IMR-90 (cell line): Measurements from ENCODE around the gene CCL27. TPM values are rescaled to one million over a fixed set of nuclear protein-coding genes. Genes with fewer than 3 reads are reported as not detected.

ENCODE experiments used
- ATAC-seq: fragments of 200-7000 bp; cut with Tn5 transposase; 2 replicates; pipeline ENCODE4 v1.9.1; 2020; ENCODE audit warnings: low read depth, mild to moderate bottlenecking, moderate library complexity
- BruUV-seq: library from RNA; stranded (reverse); fragments of 400-500 nt; replicated peaks from 2 replicates; lab custom pipeline; 2021; lab: Mats Ljungman, UMichigan
- CTCF ChIA-PET: fragments of 300-600 bp; formaldehyde crosslinking; extraction: SDS; loops from one replicate; lab custom pipeline; 2021; ENCODE audit warnings: antibody characterized with exemption; lab: Yijun Ruan, JAX
- POLR2A ChIA-PET: fragments of 300-600 bp; sonication (Branson Sonifier 250); formaldehyde crosslinking; loops from one replicate; lab custom pipeline; 2022; ENCODE audit warnings: antibody characterized with exemption; ENCODE audit not compliant: unreplicated experiment; lab: Charles Lee
- DNase-seq: peaks from one replicate; pipeline ENCODE4 v3.0.0; 2013
- H2AFZ ChIP-seq: replicated peaks from 2 replicates; pipeline ENCODE3; 2013; ENCODE audit warnings: low read length, mild to moderate bottlenecking; ENCODE audit not compliant: poor library complexity
- H2AK5ac ChIP-seq: 2 replicates; pipeline ENCODE4 v1.6.1; 2013; ENCODE audit warnings: low read depth, low read length, inconsistent platforms
- H2AK9ac ChIP-seq: replicated peaks from 2 replicates; pipeline ENCODE3; 2013; ENCODE audit warnings: mild to moderate bottlenecking, low read depth, low read length, moderate library complexity; ENCODE audit not compliant: poor library complexity
- H2BK120ac ChIP-seq: 2 replicates; pipeline ENCODE4 v1.6.1; 2013; ENCODE audit warnings: low read depth, low read length, inconsistent platforms
- H2BK15ac ChIP-seq: 3 replicates; pipeline ENCODE4 v1.6.1; 2013; ENCODE audit warnings: low read depth, low read length, inconsistent platforms
- H2BK20ac ChIP-seq: 2 replicates; pipeline ENCODE4 v1.6.1; 2013; ENCODE audit warnings: low read depth, mild to moderate bottlenecking, inconsistent platforms, low read length, moderate library complexity
- H2BK5ac ChIP-seq: 2 replicates; pipeline ENCODE4 v1.6.1; 2013; ENCODE audit warnings: mild to moderate bottlenecking, low read depth, low read length, inconsistent platforms; ENCODE audit not compliant: poor library complexity, severe bottlenecking
- H3K14ac ChIP-seq: replicated peaks from 2 replicates; pipeline ENCODE4 v1.6.1; 2013; ENCODE audit warnings: low read depth, low read length, inconsistent platforms
- H3K18ac ChIP-seq: 2 replicates; pipeline ENCODE4 v1.6.1; 2013; ENCODE audit warnings: low read depth, low read length, control low read depth
- H3K23ac ChIP-seq: 2 replicates; pipeline ENCODE4 v1.6.1; 2013; ENCODE audit warnings: low read depth, low read length, inconsistent platforms
- H3K27ac ChIP-seq: 2 replicates; pipeline ENCODE4 v1.5.1; 2013; ENCODE audit warnings: mild to moderate bottlenecking, control low read depth, low read length; ENCODE audit not compliant: insufficient read depth
- H3K27me3 ChIP-seq: 2 replicates; pipeline ENCODE4 v1.6.1; 2013; ENCODE audit warnings: low read length; ENCODE audit not compliant: control insufficient read depth, insufficient read depth
- H3K36me3 ChIP-seq: 2 replicates; pipeline ENCODE4 v1.6.1; 2013; ENCODE audit warnings: low read length, mixed read lengths; ENCODE audit not compliant: control insufficient read depth, insufficient read depth
- H3K4ac ChIP-seq: 2 replicates; pipeline ENCODE4 v1.6.1; 2013; ENCODE audit warnings: low read depth, low read length, inconsistent platforms
- H3K4me1 ChIP-seq: 2 replicates; pipeline ENCODE4 v1.6.1; 2013; ENCODE audit warnings: low read length, mixed read lengths; ENCODE audit not compliant: control insufficient read depth, insufficient read depth
- H3K4me2 ChIP-seq: 2 replicates; pipeline ENCODE4 v1.6.1; 2013; ENCODE audit warnings: low read depth, mild to moderate bottlenecking, control low read depth, low read length, moderate library complexity
- H3K4me3 ChIP-seq: 2 replicates; pipeline ENCODE4 v1.5.1; 2013; ENCODE audit warnings: low read depth, mild to moderate bottlenecking, control low read depth, low read length, moderate library complexity; ENCODE audit not compliant: insufficient read depth
- H3K56ac ChIP-seq: 2 replicates; pipeline ENCODE4 v1.6.1; 2013; ENCODE audit warnings: low read length, inconsistent platforms; ENCODE audit not compliant: insufficient read depth; ENCODE audit errors: extremely low read depth
- H3K79me1 ChIP-seq, 2 experiments: 2 replicates each; pipeline ENCODE4 v1.6.1; 2013; ENCODE audit warnings: low read length in 2 of 2, inconsistent platforms in 1 of 2, low read depth in 1 of 2
- H3K9ac ChIP-seq: 2 replicates; pipeline ENCODE4 v1.6.1; 2013; ENCODE audit warnings: low read depth, low read length, control low read depth
- H3K9me1 ChIP-seq: 2 replicates; pipeline ENCODE4 v1.6.1; 2013; ENCODE audit warnings: low read length, inconsistent platforms; ENCODE audit not compliant: insufficient read depth
- H3K9me3 ChIP-seq: 2 replicates; pipeline ENCODE4 v1.6.1; 2013; ENCODE audit warnings: low read length; ENCODE audit not compliant: control insufficient read depth, insufficient read depth
- H4K20me1 ChIP-seq: 2 replicates; pipeline ENCODE4 v1.6.1; 2013; ENCODE audit warnings: low read length, inconsistent platforms; ENCODE audit not compliant: insufficient read depth
- H4K5ac ChIP-seq: 2 replicates; pipeline ENCODE4 v1.6.1; 2013; ENCODE audit warnings: mild to moderate bottlenecking, low read depth, low read length, control low read depth
- H4K8ac ChIP-seq, 2 experiments: 2 replicates each; pipeline ENCODE4 v1.6.1; 2013; ENCODE audit warnings: low read depth in 2 of 2, low read length in 2 of 2, control low read depth in 1 of 2, inconsistent platforms in 1 of 2
- H4K91ac ChIP-seq: 2 replicates; pipeline ENCODE4 v1.6.1; 2013; ENCODE audit warnings: low read depth, low read length, inconsistent platforms; ENCODE audit not compliant: insufficient read depth
- BHLHE40 ChIP-seq: fragments of 150-350 bp; IDR thresholded peaks from 2 replicates; pipeline ENCODE4 v1.6.1; 2016; ENCODE audit warnings: mild to moderate bottlenecking, low read depth, low read length
- CEBPB ChIP-seq: IDR thresholded peaks from 2 replicates; pipeline ENCODE4 v1.6.1; 2012; ENCODE audit warnings: low read depth, low read length, improper control_type of control experiment
- CHD1 ChIP-seq: IDR thresholded peaks from 2 replicates; pipeline ENCODE4 v1.6.1; 2012; ENCODE audit warnings: low read depth, low read length, improper control_type of control experiment
- FOS ChIP-seq: fragments of 150-350 bp; IDR thresholded peaks from 2 replicates; pipeline ENCODE4 v1.6.1; 2016; ENCODE audit warnings: low read depth, low read length
- MAFK ChIP-seq: IDR thresholded peaks from 2 replicates; pipeline ENCODE4 v1.6.1; 2012; ENCODE audit warnings: low read depth, low read length, improper control_type of control experiment
- MAZ ChIP-seq: IDR thresholded peaks from 2 replicates; pipeline ENCODE4 v1.6.1; 2012; ENCODE audit warnings: low read depth, mild to moderate bottlenecking, low read length, improper control_type of control experiment, moderate library complexity, borderline replicate concordance
- MXI1 ChIP-seq: IDR thresholded peaks from 2 replicates; pipeline ENCODE4 v1.6.1; 2012; ENCODE audit warnings: low read depth, mild to moderate bottlenecking, low read length, moderate library complexity, borderline replicate concordance
- NFE2L2 ChIP-seq: fragments of 150-350 bp; IDR thresholded peaks from 2 replicates; pipeline ENCODE4 v1.6.1; 2016; ENCODE audit warnings: low read depth, mild to moderate bottlenecking, low read length
- POLR2A ChIP-seq: IDR thresholded peaks from 2 replicates; pipeline ENCODE4 v1.6.1; 2012; ENCODE audit warnings: mild to moderate bottlenecking, low read depth, low read length
- RAD21 ChIP-seq: IDR thresholded peaks from 2 replicates; pipeline ENCODE4 v1.6.1; 2012; ENCODE audit warnings: low read length, improper control_type of control experiment
- RCOR1 ChIP-seq: IDR thresholded peaks from 2 replicates; pipeline ENCODE4 v1.6.1; 2012; ENCODE audit warnings: mild to moderate bottlenecking, low read length, improper control_type of control experiment; ENCODE audit not compliant: insufficient replicate concordance
- RFX5 ChIP-seq: IDR thresholded peaks from 2 replicates; pipeline ENCODE4 v1.8.0; 2012; ENCODE audit warnings: low read depth, mild to moderate bottlenecking, low read length, moderate library complexity
- SMC3 ChIP-seq: fragments of 150-350 bp; IDR thresholded peaks from 2 replicates; pipeline ENCODE4 v1.6.1; 2016; ENCODE audit warnings: low read depth, mild to moderate bottlenecking, antibody characterized with exemption, low read length, moderate library complexity
- dilution Hi-C: fragments of 300-500 bp; cut with HindIII; formaldehyde crosslinking; loops from one replicate; pipeline ENCODE4 v1.14.3; 2018; ENCODE audit warnings: low sequenced_read_pairs; ENCODE audit not compliant: unreplicated experiment
- in situ Hi-C: fragments of 300-500 bp; cut with MboI; formaldehyde crosslinking; loops from 3 replicates; pipeline ENCODE4 v1.14.3; 2019; ENCODE audit warnings: low sequenced_read_pairs, inconsistent platforms, mixed read lengths
- intact Hi-C: fragments of 100-400 bp; cut with micrococcal nuclease; formaldehyde crosslinking; loops from 2 replicates; pipeline ENCODE4 v1.10.0; 2022
- polyA plus RNA-seq, 3 experiments: library from polyadenylated mRNA; depleted of rRNA; stranded (reverse); fragments of >200 nt; gene quantifications; 2 replicates each; pipeline ENCODE4 v1.2.3, GENCODE V29; 2012; ENCODE audit warnings: low replicate concordance in 1 of 3
- total RNA-seq: library from RNA; depleted of rRNA; stranded (reverse); fragments of >200 nt; gene quantifications from 2 replicates; pipeline ENCODE4 v1.2.3, GENCODE V29; 2012
- TF ChIP-seq, protein P1 (sequence below): fragments of 150-350 bp; IDR thresholded peaks from 2 replicates; pipeline ENCODE4 v1.6.1; 2017; ENCODE audit warnings: mild to moderate bottlenecking, antibody characterized with exemption, low read length, low read depth
- TF ChIP-seq, protein P2 (sequence below): conservative IDR thresholded peaks from 2 replicates; pipeline ENCODE4 v1.5.1; 2012; ENCODE audit warnings: mild to moderate bottlenecking, low read depth, low read length, improper control_type of control experiment
- TF ChIP-seq, protein P3 (sequence below): fragments of 150-350 bp; IDR thresholded peaks from 2 replicates; pipeline ENCODE4 v1.6.1; 2016; ENCODE audit warnings: low read depth, mild to moderate bottlenecking, low read length, moderate library complexity, borderline replicate concordance

Gene CCL27
- total and polyA plus RNA-seq, 2 of the 4 experiments (the other 2 are of a cell fraction), result 0.18 to 0.26 TPM

DNA sequence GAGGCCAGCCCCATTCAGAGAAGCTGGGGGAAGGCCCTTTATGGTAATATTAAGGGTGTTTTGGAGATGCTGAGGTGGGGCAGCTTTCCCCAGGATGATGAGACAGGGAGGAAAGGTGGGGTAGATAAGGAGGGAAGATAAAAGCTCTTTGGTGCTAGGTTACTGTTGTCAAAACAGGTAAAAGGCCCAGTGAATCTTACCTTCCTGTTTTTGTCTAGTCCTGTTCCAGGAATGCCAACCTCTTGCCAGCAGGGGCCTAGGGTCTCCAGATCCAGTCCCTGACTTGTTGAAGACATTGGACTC lies 797 bp upstream of the CCL27 start:
- H2AK5ac ChIP-seq, result no peak overlapping the region
- H3K27me3 ChIP-seq, result no peaks in the 10 kb centered on the region
- in situ Hi-C loops, result no loop called here
- H3K23ac ChIP-seq, result no peak overlapping the region
- H2AK9ac ChIP-seq, result no peak overlapping the region
- no peak for DNase-seq
- H3K9me3 ChIP-seq, result no peaks in the 10 kb centered on the region
- no peak overlapping the region for H2BK15ac ChIP-seq
- no peak for ATAC-seq
- ChIA-PET CTCF (interaction anchor here (0.6 kb wide), 1 partner anchor 370 kb away, joined by 3 read pairs; no protein-coding TSS in a partner anchor), POLR2A (no interaction called here)
- H4K5ac ChIP-seq, result no peak overlapping the region
- intact Hi-C loops, result no loop called here
- H3K4me3 ChIP-seq, result no peak overlapping the region
- H2BK120ac ChIP-seq, result no peak overlapping the region
- H2BK20ac ChIP-seq, result no peak overlapping the region
- H4K8ac ChIP-seq, result no peak overlapping the region
- dilution Hi-C loops, result no loop called here
- no peak overlapping the region for H3K14ac ChIP-seq
- peaks cover 12% of the 10 kb centered on the region for H3K9me1 ChIP-seq
- H2AFZ ChIP-seq, result no peak overlapping the region
- peaks cover 19 to 21% of the 10 kb centered on the region in 2 experiments for H3K79me1 ChIP-seq
- no TSS peak for BruUV-seq
- no peak overlapping the region for H3K27ac ChIP-seq
- no peak overlapping the region for H4K91ac ChIP-seq
- no peak overlapping the region for H3K56ac ChIP-seq
- no peak overlapping the region for H3K4me2 ChIP-seq
- no peak overlapping the region for H3K9ac ChIP-seq
- H2BK5ac ChIP-seq, result no peak overlapping the region
- peaks cover 7% of the 10 kb centered on the region for H4K20me1 ChIP-seq
- no peak overlapping the region for H3K4ac ChIP-seq
- peaks cover 4% of the 10 kb centered on the region for H3K36me3 ChIP-seq
- no peak overlapping the region for H3K18ac ChIP-seq
- TF ChIP-seq POLR2A, result no peak
- no peak for TF ChIP-seq SMC3
- no peak for TF ChIP-seq RFX5
- TF ChIP-seq, protein P1, sequence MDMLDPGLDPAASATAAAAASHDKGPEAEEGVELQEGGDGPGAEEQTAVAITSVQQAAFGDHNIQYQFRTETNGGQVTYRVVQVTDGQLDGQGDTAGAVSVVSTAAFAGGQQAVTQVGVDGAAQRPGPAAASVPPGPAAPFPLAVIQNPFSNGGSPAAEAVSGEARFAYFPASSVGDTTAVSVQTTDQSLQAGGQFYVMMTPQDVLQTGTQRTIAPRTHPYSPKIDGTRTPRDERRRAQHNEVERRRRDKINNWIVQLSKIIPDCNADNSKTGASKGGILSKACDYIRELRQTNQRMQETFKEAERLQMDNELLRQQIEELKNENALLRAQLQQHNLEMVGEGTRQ, result no peak
- no peak for TF ChIP-seq CEBPB
- TF ChIP-seq BHLHE40, result no peak
- TF ChIP-seq RCOR1, result no peak
- TF ChIP-seq, protein P2, sequence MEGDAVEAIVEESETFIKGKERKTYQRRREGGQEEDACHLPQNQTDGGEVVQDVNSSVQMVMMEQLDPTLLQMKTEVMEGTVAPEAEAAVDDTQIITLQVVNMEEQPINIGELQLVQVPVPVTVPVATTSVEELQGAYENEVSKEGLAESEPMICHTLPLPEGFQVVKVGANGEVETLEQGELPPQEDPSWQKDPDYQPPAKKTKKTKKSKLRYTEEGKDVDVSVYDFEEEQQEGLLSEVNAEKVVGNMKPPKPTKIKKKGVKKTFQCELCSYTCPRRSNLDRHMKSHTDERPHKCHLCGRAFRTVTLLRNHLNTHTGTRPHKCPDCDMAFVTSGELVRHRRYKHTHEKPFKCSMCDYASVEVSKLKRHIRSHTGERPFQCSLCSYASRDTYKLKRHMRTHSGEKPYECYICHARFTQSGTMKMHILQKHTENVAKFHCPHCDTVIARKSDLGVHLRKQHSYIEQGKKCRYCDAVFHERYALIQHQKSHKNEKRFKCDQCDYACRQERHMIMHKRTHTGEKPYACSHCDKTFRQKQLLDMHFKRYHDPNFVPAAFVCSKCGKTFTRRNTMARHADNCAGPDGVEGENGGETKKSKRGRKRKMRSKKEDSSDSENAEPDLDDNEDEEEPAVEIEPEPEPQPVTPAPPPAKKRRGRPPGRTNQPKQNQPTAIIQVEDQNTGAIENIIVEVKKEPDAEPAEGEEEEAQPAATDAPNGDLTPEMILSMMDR, result no peak
- no peak for TF ChIP-seq RAD21
- no peak for TF ChIP-seq CHD1
- no peak for TF ChIP-seq MXI1
- no peak for TF ChIP-seq NFE2L2
- TF ChIP-seq, protein P3, sequence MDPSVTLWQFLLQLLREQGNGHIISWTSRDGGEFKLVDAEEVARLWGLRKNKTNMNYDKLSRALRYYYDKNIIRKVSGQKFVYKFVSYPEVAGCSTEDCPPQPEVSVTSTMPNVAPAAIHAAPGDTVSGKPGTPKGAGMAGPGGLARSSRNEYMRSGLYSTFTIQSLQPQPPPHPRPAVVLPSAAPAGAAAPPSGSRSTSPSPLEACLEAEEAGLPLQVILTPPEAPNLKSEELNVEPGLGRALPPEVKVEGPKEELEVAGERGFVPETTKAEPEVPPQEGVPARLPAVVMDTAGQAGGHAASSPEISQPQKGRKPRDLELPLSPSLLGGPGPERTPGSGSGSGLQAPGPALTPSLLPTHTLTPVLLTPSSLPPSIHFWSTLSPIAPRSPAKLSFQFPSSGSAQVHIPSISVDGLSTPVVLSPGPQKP, result no peak
- TF ChIP-seq MAZ, result no peak
- no peak for TF ChIP-seq FOS
- TF ChIP-seq MAFK, result no peak
- H3K4me1 ChIP-seq, result no peaks in the 10 kb centered on the region
